HepG2 (cell line): Measurements from ENCODE around the gene INSIG2. TPM values are rescaled to one million over a fixed set of nuclear protein-coding genes. Genes with fewer than 3 reads are reported as not detected.

Source experiments
- ATAC-seq: fragments of 200-7000 bp; cut with Tn5 transposase; 3 replicates; pipeline ENCODE4 v1.9.1; 2020; ENCODE audit warnings: mild to moderate bottlenecking, moderate library complexity
- BruUV-seq: library from RNA; stranded (reverse); fragments of 400-500 nt; replicated peaks from 2 replicates; lab custom pipeline; 2021; lab: Mats Ljungman, UMichigan
- CTCF ChIA-PET: fragments of 300-600 bp; formaldehyde crosslinking; extraction: SDS; loops from one replicate; lab custom pipeline; 2021; ENCODE audit warnings: low total read pairs, inconsistent platforms, low intra/inter-chr PET ratio; lab: Yijun Ruan, JAX
- POLR2A ChIA-PET: fragments of 350-600 bp; sonication (Branson Sonifier 250); formaldehyde crosslinking; loops from one replicate; lab custom pipeline; 2020; ENCODE audit warnings: antibody characterized with exemption, inconsistent platforms; lab: Yijun Ruan, JAX
- DNase-seq: peaks from one replicate; pipeline ENCODE4 v3.0.0-alpha.2; 2015; ENCODE audit warnings: low spot score
- FAIRE-seq: peaks from 3 replicates; lab custom pipeline; 2011; peaks lifted over from hg19 to GRCh38; lab: Jason Lieb, UNC
- H2AFZ ChIP-seq: one replicate; pipeline ENCODE4 v1.6.1; 2011; ENCODE audit warnings: low read length, inconsistent platforms
- H3K27ac ChIP-seq: fragments of 300-600 bp; 3 replicates; pipeline ENCODE4 v1.8.0; 2011; ENCODE audit warnings: mixed run types, mild to moderate bottlenecking, mixed read lengths, low read length, inconsistent platforms; ENCODE audit not compliant: insufficient read depth; ENCODE audit errors: extremely low read length
- H3K27me3 ChIP-seq, 2 experiments: fragments of 200-600 bp in 1 of 2; 2 replicates in 1 of 2; 3 replicates in 1 of 2; pipeline versions ENCODE4 v1.6.0 to v1.8.0; 2011; ENCODE audit warnings: low read length in 2 of 2, mild to moderate bottlenecking in 2 of 2, moderate library complexity in 2 of 2, inconsistent platforms in 1 of 2; ENCODE audit not compliant: insufficient read depth in 2 of 2, control insufficient read depth in 1 of 2
- H3K36me3 ChIP-seq, 2 experiments: fragments of 200-600 bp in 1 of 2; replicated peaks in 1 of 2; 2 replicates in 1 of 2; 3 replicates in 1 of 2; pipeline versions ENCODE4 v1.5.1 to v1.8.0; 2011; ENCODE audit warnings: low read length in 2 of 2, inconsistent platforms in 1 of 2; ENCODE audit not compliant: insufficient read depth in 2 of 2, control insufficient read depth in 1 of 2
- H3K4me1 ChIP-seq: 2 replicates; pipeline ENCODE4 v1.5.1; 2012; ENCODE audit warnings: low read length, inconsistent platforms; ENCODE audit not compliant: insufficient read depth
- H3K4me2 ChIP-seq: 2 replicates; pipeline ENCODE4 v1.6.0; 2011; ENCODE audit warnings: low read depth, low read length, inconsistent platforms
- H3K4me3 ChIP-seq, 3 experiments: fragments of 200-600 bp in 1 of 3; sonication (generic), shearing (Covaris generic) in 1 of 3; replicated peaks in 1 of 3; 2 replicates each; pipeline ENCODE4 v1.5.1; 2011 to 2016; ENCODE audit warnings: low read length in 3 of 3, inconsistent platforms in 2 of 3, low read depth in 2 of 3, mild to moderate bottlenecking in 2 of 3, control low read depth in 1 of 3, mixed read lengths in 1 of 3; ENCODE audit not compliant: insufficient read depth in 1 of 3
- H3K79me2 ChIP-seq: one replicate; pipeline ENCODE4 v1.6.1; 2011; ENCODE audit warnings: low read length, inconsistent platforms; ENCODE audit not compliant: insufficient read depth
- H3K9ac ChIP-seq: 2 replicates; pipeline ENCODE4 v1.6.0; 2011; ENCODE audit warnings: mild to moderate bottlenecking, low read depth, low read length, inconsistent platforms; ENCODE audit not compliant: insufficient read depth
- H3K9me3 ChIP-seq: 2 replicates; pipeline ENCODE4 v1.5.1; 2012; ENCODE audit warnings: mild to moderate bottlenecking, low read length
- H4K20me1 ChIP-seq: 2 replicates; pipeline ENCODE4 v1.6.0; 2011; ENCODE audit warnings: inconsistent platforms, mild to moderate bottlenecking, low read length, moderate library complexity; ENCODE audit not compliant: insufficient read depth
- CENPX ChIP-seq: sonication (generic); formaldehyde crosslinking; IDR thresholded peaks from 2 replicates; pipeline ENCODE4 v1.9.0; 2021; ENCODE audit warnings: mild to moderate bottlenecking, missing genetic modification reagents, moderate library complexity
- EZH2 ChIP-seq: conservative IDR thresholded peaks from 2 replicates; pipeline ENCODE4 v1.6.1; 2012; ENCODE audit warnings: mild to moderate bottlenecking, low read depth, low read length, moderate library complexity
- NFE2 ChIP-seq: sonication (generic); formaldehyde crosslinking; IDR thresholded peaks from 2 replicates; pipeline ENCODE4 v1.4.0; 2020; ENCODE audit warnings: missing genetic modification reagents
- PLRG1 ChIP-seq: fragments of 450-650 bp; conservative IDR thresholded peaks from 2 replicates; pipeline ENCODE4 v1.6.1; 2016
- TCF7 ChIP-seq: sonication (generic); IDR thresholded peaks from 2 replicates; pipeline ENCODE4 v1.6.1; 2016; ENCODE audit warnings: antibody characterized with exemption, low read depth
- ZNF337 ChIP-seq: sonication (generic); formaldehyde crosslinking; IDR thresholded peaks from 2 replicates; pipeline ENCODE4 v1.5.1; 2020; ENCODE audit warnings: missing genetic modification reagents, low read depth, mild to moderate bottlenecking, borderline replicate concordance
- ZNF678 ChIP-seq: sonication (generic); formaldehyde crosslinking; IDR thresholded peaks from 2 replicates; pipeline ENCODE4 v1.4.0; 2020; ENCODE audit warnings: mild to moderate bottlenecking, missing genetic modification reagents
- WGBS: methylation state at CpG from one replicate; pipeline ENCODE4 v1.1.6; 2017; ENCODE audit warnings: low lambda C conversion rate; 5-methylcytosine and 5-hydroxymethylcytosine counted together
- in situ Hi-C: cut with HindIII; loops from 2 replicates; pipeline ENCODE4 v1.10.0; 2017; ENCODE audit warnings: low pct_unique_long_range_greater_than_20kb; ENCODE audit not compliant: extremely low pct_ligation_motif_present
- intact Hi-C: fragments of 100-400 bp; cut with micrococcal nuclease; formaldehyde crosslinking; loops from one replicate; pipeline ENCODE4 v1.10.0; 2022; ENCODE audit not compliant: unreplicated experiment
- polyA plus RNA-seq, 8 experiments: library from polyadenylated mRNA; depleted of rRNA in 3 of 8; stranded (reverse) in 7 of 8; unstranded in 1 of 8; fragments of >200 nt; fragmentation: Illumina TruSeq in 4 of 8; extraction: Trizol in 4 of 8; gene quantifications; 2 replicates each; pipeline versions ENCODE4 v1.2.1 to v1.2.3, GENCODE V29; 2011 to 2016; ENCODE audit warnings: low read depth in 4 of 8, missing spikeins in 1 of 8, mixed read lengths in 1 of 8; ENCODE audit not compliant: insufficient read depth in 1 of 8
- total RNA-seq, 5 experiments: library from RNA; depleted of rRNA; stranded (reverse); fragments of >200 nt; fragmentation: Illumina TruSeq; extraction: Trizol; gene quantifications; 2 replicates each; pipeline ENCODE4 v1.2.3, GENCODE V29; 2016; ENCODE audit warnings: low read depth in 1 of 5
- TF ChIP-seq, protein P1 (sequence below): sonication (generic); formaldehyde crosslinking; IDR thresholded peaks from 2 replicates; pipeline ENCODE4 v1.4.0; 2020; ENCODE audit warnings: missing genetic modification reagents
- TF ChIP-seq, protein P2 (sequence below): sonication (generic); formaldehyde crosslinking; IDR thresholded peaks from 2 replicates; pipeline ENCODE4 v1.8.0; 2022; ENCODE audit warnings: mild to moderate bottlenecking, missing genetic modification reagents; ENCODE audit not compliant: insufficient replicate concordance
- TF ChIP-seq, protein P3 (sequence below): sonication (generic); formaldehyde crosslinking; IDR thresholded peaks from 2 replicates; pipeline ENCODE4 v1.8.1; 2022; ENCODE audit warnings: low read depth, mild to moderate bottlenecking, missing genetic modification reagents
- TF ChIP-seq, protein P4 (sequence below): sonication (generic); formaldehyde crosslinking; IDR thresholded peaks from 2 replicates; pipeline ENCODE4 v1.5.0; 2020; ENCODE audit warnings: missing genetic modification reagents

The INSIG2 gene
- total and polyA plus RNA-seq, 2 of the 13 experiments (the other 11 are each of a cell fraction or from before 2014, with no cell fraction given) = 73.5 to 481 TPM

DNA sequence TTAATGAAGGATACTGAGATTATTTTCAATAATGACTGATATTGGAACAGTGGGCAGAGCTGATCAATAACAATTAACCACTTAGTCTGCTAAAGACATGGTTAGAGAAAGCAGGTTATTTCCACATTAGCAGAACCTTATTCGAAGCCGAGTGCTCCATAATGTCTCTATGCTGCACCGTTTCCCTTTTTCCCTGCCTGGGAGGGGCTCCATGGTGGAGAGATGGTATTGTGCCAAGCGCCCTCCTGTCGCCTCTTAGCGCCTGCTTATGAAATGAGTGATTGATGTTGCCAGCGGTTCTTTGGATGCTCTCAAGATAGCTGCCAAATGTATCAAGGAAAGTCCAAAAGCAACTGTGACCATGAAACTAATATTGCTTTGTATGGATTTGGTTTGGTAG lies 34.6 kb upstream of the INSIG2 start:
- in situ Hi-C loops (no loop called here), intact Hi-C loops (no loop called here)
- ATAC-seq (no peak), FAIRE-seq (no peak), DNase-seq (no peak)
- no peak overlapping the region for H3K27ac ChIP-seq
- POLR2A ChIA-PET = no interaction called here
- WGBS = 81% methylated on average over 7 of the region's 7 CpGs
- no peaks in the 10 kb centered on the region for H4K20me1 ChIP-seq
- TF ChIP-seq EZH2 = no peak
- TF ChIP-seq PLRG1 = no peak
- no peak for TF ChIP-seq ZNF678 (CRISPR knock-in tag)
- no peak for TF ChIP-seq ZNF337 (CRISPR knock-in tag)
- TF ChIP-seq CENPX (CRISPR knock-in tag) = no peak
- peaks cover 0 to 26% of the 10 kb centered on the region in 2 experiments; a peak in 2 of 5 replicates for H3K27me3 ChIP-seq
- H3K79me2 ChIP-seq = no peaks in the 10 kb centered on the region
- no peak overlapping the region for H3K9ac ChIP-seq
- CTCF ChIA-PET = no interaction called here
- H2AFZ ChIP-seq = no peak overlapping the region
- BruUV-seq = no TSS peak
- no peaks in the 10 kb centered on the region for H3K36me3 ChIP-seq
- no peak overlapping the region for H3K4me3 ChIP-seq
- no peaks in the 10 kb centered on the region for H3K9me3 ChIP-seq
- no peak overlapping the region for H3K4me2 ChIP-seq
- peaks cover 2% of the 10 kb centered on the region; the same call in 1 of the 2 replicates for H3K4me1 ChIP-seq

DNA sequence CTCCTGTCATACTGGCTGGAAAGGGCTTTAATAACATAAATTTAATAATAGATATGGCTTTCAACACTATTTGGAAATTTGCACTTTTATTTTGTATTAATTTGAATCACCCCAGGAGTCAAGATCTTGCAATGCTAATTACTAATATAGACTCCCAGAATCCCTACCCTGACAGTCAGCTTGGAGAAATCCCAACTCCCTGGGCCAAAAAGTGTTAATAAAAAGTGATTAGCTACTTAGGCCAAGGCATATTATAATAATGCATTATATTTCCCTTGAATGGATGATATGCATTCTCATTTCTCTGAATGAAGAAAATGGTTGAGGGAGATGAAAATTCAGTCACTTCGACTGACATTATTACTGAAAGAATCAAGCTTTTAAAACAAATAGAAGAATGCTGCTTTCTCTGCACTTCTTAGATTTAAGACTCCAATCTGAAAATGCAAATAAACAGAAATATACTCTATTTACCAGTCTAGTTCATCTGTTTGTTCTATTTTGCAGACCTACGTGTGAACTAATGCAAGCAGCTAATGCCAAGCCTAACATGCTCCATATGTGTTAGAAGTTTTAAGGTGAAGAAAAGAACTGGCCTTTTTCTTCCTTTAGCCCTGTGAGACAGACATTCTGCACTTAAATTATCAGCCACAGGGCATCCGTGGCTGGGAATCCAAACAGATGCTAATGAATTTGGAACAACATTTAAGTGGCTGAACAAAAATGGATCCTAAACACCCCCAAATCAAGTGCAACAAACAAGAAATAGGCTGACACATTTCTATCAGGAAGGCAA lies 33.9 kb upstream of the INSIG2 start:
- Histone ChIP-seq H3K4me1 (no peaks in the 10 kb centered on the region), H3K9me3 (no peaks in the 10 kb centered on the region), H3K79me2 (no peaks in the 10 kb centered on the region), H3K4me2 (no peak overlapping the region), H3K9ac (no peak overlapping the region), H3K27me3 (peaks cover 0 to 26% of the 10 kb centered on the region in 2 experiments; a peak in 2 of 5 replicates), H3K4me3 (no peak overlapping the region), H4K20me1 (no peaks in the 10 kb centered on the region), H3K36me3 (no peaks in the 10 kb centered on the region), H2AFZ (no peak overlapping the region), H3K27ac (no peak overlapping the region)
- FAIRE-seq (no peak), ATAC-seq (no peak), DNase-seq (no peak)
- WGBS = 6% methylated on average over 3 of the region's 3 CpGs
- CTCF ChIA-PET = no interaction called here
- intact Hi-C loops = no loop called here
- no TSS peak for BruUV-seq
- POLR2A ChIA-PET = no interaction called here
- in situ Hi-C loops = no loop called here
- TF ChIP-seq, protein P1, sequence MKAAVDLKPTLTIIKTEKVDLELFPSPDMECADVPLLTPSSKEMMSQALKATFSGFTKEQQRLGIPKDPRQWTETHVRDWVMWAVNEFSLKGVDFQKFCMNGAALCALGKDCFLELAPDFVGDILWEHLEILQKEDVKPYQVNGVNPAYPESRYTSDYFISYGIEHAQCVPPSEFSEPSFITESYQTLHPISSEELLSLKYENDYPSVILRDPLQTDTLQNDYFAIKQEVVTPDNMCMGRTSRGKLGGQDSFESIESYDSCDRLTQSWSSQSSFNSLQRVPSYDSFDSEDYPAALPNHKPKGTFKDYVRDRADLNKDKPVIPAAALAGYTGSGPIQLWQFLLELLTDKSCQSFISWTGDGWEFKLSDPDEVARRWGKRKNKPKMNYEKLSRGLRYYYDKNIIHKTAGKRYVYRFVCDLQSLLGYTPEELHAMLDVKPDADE (CRISPR knock-in tag) = no peak
- TF ChIP-seq TCF7 (no peak), NFE2 (CRISPR knock-in tag) (no peak)
- TF ChIP-seq, protein P2, sequence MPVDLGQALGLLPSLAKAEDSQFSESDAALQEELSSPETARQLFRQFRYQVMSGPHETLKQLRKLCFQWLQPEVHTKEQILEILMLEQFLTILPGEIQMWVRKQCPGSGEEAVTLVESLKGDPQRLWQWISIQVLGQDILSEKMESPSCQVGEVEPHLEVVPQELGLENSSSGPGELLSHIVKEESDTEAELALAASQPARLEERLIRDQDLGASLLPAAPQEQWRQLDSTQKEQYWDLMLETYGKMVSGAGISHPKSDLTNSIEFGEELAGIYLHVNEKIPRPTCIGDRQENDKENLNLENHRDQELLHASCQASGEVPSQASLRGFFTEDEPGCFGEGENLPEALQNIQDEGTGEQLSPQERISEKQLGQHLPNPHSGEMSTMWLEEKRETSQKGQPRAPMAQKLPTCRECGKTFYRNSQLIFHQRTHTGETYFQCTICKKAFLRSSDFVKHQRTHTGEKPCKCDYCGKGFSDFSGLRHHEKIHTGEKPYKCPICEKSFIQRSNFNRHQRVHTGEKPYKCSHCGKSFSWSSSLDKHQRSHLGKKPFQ (CRISPR knock-in tag) = no peak
- TF ChIP-seq, protein P3, sequence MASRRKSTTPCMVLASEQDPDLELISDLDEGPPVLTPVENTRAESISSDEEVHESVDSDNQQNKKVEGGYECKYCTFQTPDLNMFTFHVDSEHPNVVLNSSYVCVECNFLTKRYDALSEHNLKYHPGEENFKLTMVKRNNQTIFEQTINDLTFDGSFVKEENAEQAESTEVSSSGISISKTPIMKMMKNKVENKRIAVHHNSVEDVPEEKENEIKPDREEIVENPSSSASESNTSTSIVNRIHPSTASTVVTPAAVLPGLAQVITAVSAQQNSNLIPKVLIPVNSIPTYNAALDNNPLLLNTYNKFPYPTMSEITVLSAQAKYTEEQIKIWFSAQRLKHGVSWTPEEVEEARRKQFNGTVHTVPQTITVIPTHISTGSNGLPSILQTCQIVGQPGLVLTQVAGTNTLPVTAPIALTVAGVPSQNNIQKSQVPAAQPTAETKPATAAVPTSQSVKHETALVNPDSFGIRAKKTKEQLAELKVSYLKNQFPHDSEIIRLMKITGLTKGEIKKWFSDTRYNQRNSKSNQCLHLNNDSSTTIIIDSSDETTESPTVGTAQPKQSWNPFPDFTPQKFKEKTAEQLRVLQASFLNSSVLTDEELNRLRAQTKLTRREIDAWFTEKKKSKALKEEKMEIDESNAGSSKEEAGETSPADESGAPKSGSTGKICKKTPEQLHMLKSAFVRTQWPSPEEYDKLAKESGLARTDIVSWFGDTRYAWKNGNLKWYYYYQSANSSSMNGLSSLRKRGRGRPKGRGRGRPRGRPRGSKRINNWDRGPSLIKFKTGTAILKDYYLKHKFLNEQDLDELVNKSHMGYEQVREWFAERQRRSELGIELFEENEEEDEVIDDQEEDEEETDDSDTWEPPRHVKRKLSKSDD = no peak
- TF ChIP-seq, protein P4, sequence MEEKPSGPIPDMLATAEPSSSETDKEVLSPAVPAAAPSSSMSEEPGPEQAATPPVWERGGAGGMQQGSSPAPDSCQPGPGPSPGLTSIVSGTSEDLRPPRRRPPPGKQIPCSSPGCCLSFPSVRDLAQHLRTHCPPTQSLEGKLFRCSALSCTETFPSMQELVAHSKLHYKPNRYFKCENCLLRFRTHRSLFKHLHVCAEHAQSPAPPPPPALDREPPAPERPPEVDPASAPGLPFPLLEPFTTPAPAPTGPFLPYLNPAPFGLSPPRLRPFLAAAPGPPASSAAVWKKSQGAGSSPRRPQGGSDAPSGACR (CRISPR knock-in tag) = no peak
